HepG2 (cell line): ENCODE measurements around the gene PCIF1. TPM values are rescaled to one million over a fixed set of nuclear protein-coding genes. Genes with fewer than 3 reads are reported as not detected.

Experiments used
- CREB3 ChIP-seq: sonication (generic); formaldehyde crosslinking; IDR thresholded peaks from 2 replicates; pipeline ENCODE4 v1.5.0; 2020; ENCODE audit warnings: missing genetic modification reagents
- MEIS1 ChIP-seq: sonication (generic); formaldehyde crosslinking; IDR thresholded peaks from 2 replicates; pipeline ENCODE4 v1.9.0; 2021; ENCODE audit warnings: mild to moderate bottlenecking, missing genetic modification reagents, moderate library complexity, borderline replicate concordance
- MTERF4 ChIP-seq: sonication (generic); formaldehyde crosslinking; IDR thresholded peaks from 2 replicates; pipeline ENCODE4 v1.8.0; 2023; ENCODE audit warnings: mild to moderate bottlenecking, missing genetic modification reagents
- RBFOX2 ChIP-seq: fragments of 200-400 bp; formaldehyde crosslinking; IDR thresholded peaks from 2 replicates; pipeline ENCODE4 v1.6.1; 2017; ENCODE audit warnings: low read depth, mild to moderate bottlenecking, low read length
- SAFB2 ChIP-seq: sonication (generic); formaldehyde crosslinking; IDR thresholded peaks from 2 replicates; pipeline ENCODE4 v1.5.1; 2020; ENCODE audit warnings: missing genetic modification reagents, low read depth, mild to moderate bottlenecking, borderline replicate concordance
- ZBTB38 ChIP-seq: sonication (generic); formaldehyde crosslinking; IDR thresholded peaks from 2 replicates; pipeline ENCODE4 v1.5.1; 2020; ENCODE audit warnings: mild to moderate bottlenecking, missing genetic modification reagents
- ZHX2 ChIP-seq, 2 experiments: sonication (generic) in 1 of 2; formaldehyde crosslinking in 1 of 2; IDR thresholded peaks; 2 replicates each; pipeline versions ENCODE4 v1.6.1 to v1.9.0; 2014 to 2022; ENCODE audit warnings: antibody characterized with exemption in 1 of 2, borderline replicate concordance in 1 of 2, inconsistent platforms in 1 of 2, low read depth in 1 of 2, missing genetic modification reagents in 1 of 2
- ZNF281 ChIP-seq: sonication (generic); formaldehyde crosslinking; IDR thresholded peaks from 2 replicates; pipeline ENCODE4 v1.4.0; 2020; ENCODE audit warnings: missing genetic modification reagents, borderline replicate concordance
- ZNF33B ChIP-seq: sonication (generic); formaldehyde crosslinking; IDR thresholded peaks from 2 replicates; pipeline ENCODE4 v1.5.1; 2020; ENCODE audit warnings: mild to moderate bottlenecking, missing genetic modification reagents
- ZNF567 ChIP-seq: sonication (generic); formaldehyde crosslinking; IDR thresholded peaks from 2 replicates; pipeline ENCODE4 v1.8.1; 2023; ENCODE audit warnings: mild to moderate bottlenecking, missing genetic modification reagents, borderline replicate concordance
- ZNF740 ChIP-seq: sonication (generic); formaldehyde crosslinking; IDR thresholded peaks from 2 replicates; pipeline ENCODE4 v1.4.0; 2020; ENCODE audit warnings: missing genetic modification reagents
- polyA plus RNA-seq, 8 experiments: library from polyadenylated mRNA; depleted of rRNA in 3 of 8; stranded (reverse) in 7 of 8; unstranded in 1 of 8; fragments of >200 nt; fragmentation: Illumina TruSeq in 4 of 8; extraction: Trizol in 4 of 8; gene quantifications; 2 replicates each; pipeline versions ENCODE4 v1.2.1 to v1.2.3, GENCODE V29; 2011 to 2016; ENCODE audit warnings: low read depth in 4 of 8, missing spikeins in 1 of 8, mixed read lengths in 1 of 8; ENCODE audit not compliant: insufficient read depth in 1 of 8
- total RNA-seq, 5 experiments: library from RNA; depleted of rRNA; stranded (reverse); fragments of >200 nt; fragmentation: Illumina TruSeq; extraction: Trizol; gene quantifications; 2 replicates each; pipeline ENCODE4 v1.2.3, GENCODE V29; 2016; ENCODE audit warnings: low read depth in 1 of 5
- TF ChIP-seq, protein P1 (sequence below): sonication (generic); formaldehyde crosslinking; IDR thresholded peaks from 2 replicates; pipeline ENCODE4 v1.4.0; 2020; ENCODE audit warnings: missing genetic modification reagents

The PCIF1 gene
- total and polyA plus RNA-seq, 2 of the 13 experiments (the other 11 are each of a cell fraction or from before 2014, with no cell fraction given): 20.9 to 24.4 TPM

- TF ChIP-seq ZNF567 (CRISPR knock-in tag) (no peak), ZHX2 (IDR thresholded peaks at IDR 0.05; ENCODE audit: low read depth) (0 out of 2 replicates have a peak, but pooled peaks have one; percentile 46), ZHX2 (CRISPR knock-in tag; IDR thresholded peaks at IDR 0.05; ENCODE audit: borderline replicate concordance) (no peak), RBFOX2 (no peak), MTERF4 (CRISPR knock-in tag) (no peak), ZNF33B (CRISPR knock-in tag) (no peak; the same call in 1 of the 2 replicates), ZNF281 (no peak), CREB3 (CRISPR knock-in tag) (no peak), ZNF740 (no peak), MEIS1 (CRISPR knock-in tag) (no peak), ZBTB38 (peak; percentile 44; the same call in 1 of the 2 replicates), SAFB2 (CRISPR knock-in tag) (no peak)
- TF ChIP-seq, protein P1, sequence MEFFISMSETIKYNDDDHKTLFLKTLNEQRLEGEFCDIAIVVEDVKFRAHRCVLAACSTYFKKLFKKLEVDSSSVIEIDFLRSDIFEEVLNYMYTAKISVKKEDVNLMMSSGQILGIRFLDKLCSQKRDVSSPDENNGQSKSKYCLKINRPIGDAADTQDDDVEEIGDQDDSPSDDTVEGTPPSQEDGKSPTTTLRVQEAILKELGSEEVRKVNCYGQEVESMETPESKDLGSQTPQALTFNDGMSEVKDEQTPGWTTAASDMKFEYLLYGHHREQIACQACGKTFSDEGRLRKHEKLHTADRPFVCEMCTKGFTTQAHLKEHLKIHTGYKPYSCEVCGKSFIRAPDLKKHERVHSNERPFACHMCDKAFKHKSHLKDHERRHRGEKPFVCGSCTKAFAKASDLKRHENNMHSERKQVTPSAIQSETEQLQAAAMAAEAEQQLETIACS (CRISPR knock-in tag): no peak
Measured at GRCh38 chr20:45925821-45926506, 8.5 kb upstream of the PCIF1 start (continued).
